Memory B cell (primary cell): Measurements from ENCODE around the gene GRIK4.
A peak's percentile ranks its signal among the peaks of the same experiment; 100 is the strongest.

Experiments
- ATAC-seq: fragments of 150-1000 bp; cut with Tn5 transposase; 2 replicates; pipeline ENCODE4 v1.10.0; 2021; ENCODE audit warnings: low read depth, mild to moderate bottlenecking, moderate library complexity
- DNase-seq, 2 donors: peaks; one replicate each; pipeline ENCODE4 v3.0.0; 2022; ENCODE audit warnings: low spot score in 2 of 2
- H3K27ac Mint-ChIP-seq: one replicate; pipeline ENCODE4 v1.8.0; 2022; ENCODE audit warnings: mild to moderate bottlenecking, moderate library complexity, mixed read lengths
- H3K27me3 Mint-ChIP-seq: one replicate; pipeline ENCODE4 v1.8.0; 2022; ENCODE audit warnings: mixed read lengths
- H3K36me3 Mint-ChIP-seq: one replicate; pipeline ENCODE4 v1.8.0; 2022; ENCODE audit warnings: mild to moderate bottlenecking, mixed read lengths
- H3K4me1 Mint-ChIP-seq: one replicate; pipeline ENCODE4 v1.8.0; 2022; ENCODE audit warnings: mixed read lengths
- H3K4me3 Mint-ChIP-seq: one replicate; pipeline ENCODE4 v1.8.0; 2022; ENCODE audit warnings: mild to moderate bottlenecking, moderate library complexity, mixed read lengths
- H3K9me3 Mint-ChIP-seq: one replicate; pipeline ENCODE4 v1.8.0; 2022; ENCODE audit warnings: mixed read lengths

Gene GRIK4

DNA sequence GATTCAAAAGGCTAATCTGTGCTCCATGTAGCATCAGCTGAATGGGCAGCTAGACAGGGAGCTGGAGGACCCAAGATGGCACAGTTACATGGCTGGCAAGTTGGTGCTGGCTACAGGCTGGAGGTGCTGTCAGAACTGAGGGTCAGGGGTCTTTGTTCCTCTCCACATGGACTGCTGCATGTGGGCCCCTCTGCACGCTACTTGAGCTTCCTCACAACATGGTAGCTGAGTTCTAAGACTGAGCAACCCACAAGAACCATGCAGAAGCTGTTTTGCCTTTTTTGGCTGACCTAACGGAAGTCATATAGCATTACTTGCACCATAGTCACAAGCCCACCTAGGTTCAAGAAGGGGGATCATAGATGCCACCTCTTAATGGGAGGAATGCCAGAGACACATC is 196.1 kb downstream of the GRIK4 start:
- peaks cover 5% of the 10 kb centered on the region for H3K9me3 Mint-ChIP-seq
- H3K27ac Mint-ChIP-seq: no peak overlapping the region
- peaks cover 2% of the 10 kb centered on the region for H3K36me3 Mint-ChIP-seq
- DNase-seq (no peak), ATAC-seq (no peak)
- H3K4me1 Mint-ChIP-seq: peaks cover 7% of the 10 kb centered on the region
- H3K27me3 Mint-ChIP-seq: peaks cover under 1% of the 10 kb centered on the region
- H3K4me3 Mint-ChIP-seq: no peak overlapping the region

DNA sequence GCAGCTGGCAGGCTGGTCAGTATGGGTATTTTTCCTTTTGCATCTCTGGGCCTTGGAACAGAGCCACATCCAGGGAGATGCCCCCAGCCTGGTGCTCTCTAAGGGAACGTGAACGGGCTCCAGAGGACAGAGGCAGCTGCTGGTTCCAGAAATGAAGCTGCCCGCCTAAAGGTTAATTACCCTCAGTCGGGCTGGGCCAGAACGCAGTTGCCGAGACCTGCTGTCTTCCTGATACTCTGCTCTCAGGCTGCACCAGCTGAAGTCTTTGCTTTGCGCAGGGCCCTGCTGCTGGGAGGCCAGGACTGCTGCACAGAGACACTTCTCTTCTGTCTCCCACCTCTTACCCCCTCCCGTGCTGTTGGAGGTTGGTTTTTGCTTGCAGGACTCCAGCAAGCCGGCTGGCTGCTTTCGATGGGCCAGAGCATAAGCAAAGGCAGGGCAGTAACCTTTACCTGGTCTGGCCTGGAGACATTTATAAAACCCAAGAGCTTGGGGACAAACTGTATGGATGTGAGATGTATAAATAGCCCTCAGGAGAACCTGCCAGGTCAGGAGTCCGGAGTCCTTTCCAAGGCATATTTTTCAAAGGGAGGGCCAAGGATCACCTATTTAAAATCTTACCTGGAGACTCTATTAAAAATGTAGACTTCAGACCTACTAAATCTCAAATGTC is 197.1 kb downstream of the GRIK4 start:
- H3K27ac Mint-ChIP-seq: no peak overlapping the region
- peaks cover 2% of the 10 kb centered on the region for H3K36me3 Mint-ChIP-seq
- no peak for ATAC-seq
- peaks cover 4% of the 10 kb centered on the region for H3K4me1 Mint-ChIP-seq
- no peak overlapping the region for H3K4me3 Mint-ChIP-seq
- peaks cover 2% of the 10 kb centered on the region for H3K27me3 Mint-ChIP-seq
- peaks cover 5% of the 10 kb centered on the region for H3K9me3 Mint-ChIP-seq
- no peak for DNase-seq

- ATAC-seq: no peak
- H3K4me1 Mint-ChIP-seq: peaks cover 5% of the 10 kb centered on the region
- peaks cover 2% of the 10 kb centered on the region for H3K27me3 Mint-ChIP-seq
- no peak for DNase-seq
- no peak overlapping the region for H3K27ac Mint-ChIP-seq
- peaks cover 5% of the 10 kb centered on the region for H3K9me3 Mint-ChIP-seq
- no peaks in the 10 kb centered on the region for H3K36me3 Mint-ChIP-seq
- no peak overlapping the region for H3K4me3 Mint-ChIP-seq
These were observed 198.3 kb downstream of the GRIK4 start for GRCh38 chr11:120709808-120710207.

DNA sequence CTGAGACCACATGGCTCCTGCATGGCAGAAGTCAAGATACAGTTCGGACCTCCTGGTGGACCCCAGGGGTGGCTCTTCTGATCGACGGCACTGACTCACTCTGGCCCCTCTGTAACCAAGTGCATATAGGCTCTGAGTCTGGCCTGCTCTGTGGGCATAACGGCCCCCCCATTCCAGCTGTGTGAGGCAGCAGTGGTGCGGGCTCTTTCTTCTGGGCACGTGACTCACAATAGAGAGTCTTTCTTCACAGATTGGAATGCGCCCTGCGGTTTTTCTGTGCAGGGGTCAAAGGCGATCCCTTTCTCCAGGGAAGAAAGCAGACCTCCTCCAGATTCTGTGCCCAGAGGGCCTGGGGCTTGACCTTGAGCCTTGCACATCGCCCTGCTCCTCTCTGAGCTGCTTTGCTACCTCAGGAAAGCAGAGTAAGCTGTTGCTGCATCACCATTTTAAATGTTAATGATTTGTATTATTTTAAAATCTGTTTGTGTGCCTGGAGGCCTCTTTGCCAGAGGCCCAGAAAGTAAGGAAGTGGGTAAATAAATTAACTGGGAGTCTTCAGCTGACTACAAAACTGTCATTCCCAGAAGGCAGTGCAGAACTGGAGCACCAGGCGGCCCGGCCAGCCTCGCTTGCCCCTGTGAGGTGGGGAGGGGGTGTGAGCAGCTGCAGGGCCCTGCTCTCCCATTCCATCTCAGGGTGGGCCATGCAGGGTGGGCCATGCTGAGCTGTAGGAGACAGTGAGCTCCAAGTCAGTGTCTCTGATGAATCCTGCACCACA is 199.0 kb downstream of the GRIK4 start:
- H3K36me3 Mint-ChIP-seq: no peaks in the 10 kb centered on the region
- peaks cover 12% of the 10 kb centered on the region for H3K4me1 Mint-ChIP-seq
- H3K9me3 Mint-ChIP-seq: peaks cover 4% of the 10 kb centered on the region
- no peak overlapping the region for H3K27ac Mint-ChIP-seq
- no peak overlapping the region for H3K4me3 Mint-ChIP-seq
- DNase-seq (no peak), ATAC-seq (no peak)
- H3K27me3 Mint-ChIP-seq: peaks cover 2% of the 10 kb centered on the region

GRCh38 chr11:120712014-120712413 is 200.5 kb downstream of the GRIK4 start:
- peaks cover 3% of the 10 kb centered on the region for H3K9me3 Mint-ChIP-seq
- H3K27me3 Mint-ChIP-seq: peaks cover 4% of the 10 kb centered on the region
- no peak overlapping the region for H3K27ac Mint-ChIP-seq
- no peak for ATAC-seq
- no peak for DNase-seq
- no peaks in the 10 kb centered on the region for H3K36me3 Mint-ChIP-seq
- H3K4me3 Mint-ChIP-seq: no peak overlapping the region
- H3K4me1 Mint-ChIP-seq: peaks cover 12% of the 10 kb centered on the region

GRCh38 chr11:120712881-120713280 is 201.3 kb downstream of the GRIK4 start:
- no peaks in the 10 kb centered on the region for H3K36me3 Mint-ChIP-seq
- ATAC-seq: no peak
- DNase-seq: no peak
- no peak overlapping the region for H3K27ac Mint-ChIP-seq
- peaks cover 12% of the 10 kb centered on the region for H3K4me1 Mint-ChIP-seq
- H3K27me3 Mint-ChIP-seq: peaks cover 4% of the 10 kb centered on the region
- no peak overlapping the region for H3K4me3 Mint-ChIP-seq
- peaks cover 1% of the 10 kb centered on the region for H3K9me3 Mint-ChIP-seq

GRCh38 chr11:120713296-120713695 is 201.7 kb downstream of the GRIK4 start:
- Mint-ChIP-seq H3K27ac (no peak overlapping the region), H3K4me3 (no peak overlapping the region), H3K4me1 (peaks cover 12% of the 10 kb centered on the region), H3K9me3 (no peaks in the 10 kb centered on the region), H3K36me3 (no peaks in the 10 kb centered on the region), H3K27me3 (peaks cover 4% of the 10 kb centered on the region)
- ATAC-seq (no peak), DNase-seq (no peak)

DNA sequence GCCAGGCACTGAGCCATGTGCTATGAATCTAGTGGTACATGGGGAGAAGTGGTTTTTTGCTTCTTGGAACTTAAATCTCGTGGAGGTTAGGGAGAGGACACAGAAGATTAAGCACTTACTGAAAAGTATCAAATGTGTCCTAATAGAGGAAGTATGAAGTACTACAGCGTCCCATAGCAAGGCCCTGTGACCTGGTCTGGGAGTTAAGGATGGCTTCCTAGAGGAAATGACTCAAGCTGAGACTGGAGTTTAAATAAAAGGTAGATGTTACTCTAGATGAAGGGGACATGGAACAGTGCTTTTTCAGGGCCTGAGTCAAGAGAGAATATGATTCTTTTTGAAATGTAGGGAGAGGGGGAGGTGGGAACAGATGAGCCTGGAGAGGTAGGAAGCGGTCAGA is 202.9 kb downstream of the GRIK4 start:
- Mint-ChIP-seq H3K36me3 (no peaks in the 10 kb centered on the region), H3K4me3 (no peak overlapping the region), H3K9me3 (no peaks in the 10 kb centered on the region), H3K27ac (peak overlapping the region; percentile 11), H3K27me3 (peaks cover 4% of the 10 kb centered on the region), H3K4me1 (peaks cover 12% of the 10 kb centered on the region)
- no peak for DNase-seq
- ATAC-seq: no peak

DNA sequence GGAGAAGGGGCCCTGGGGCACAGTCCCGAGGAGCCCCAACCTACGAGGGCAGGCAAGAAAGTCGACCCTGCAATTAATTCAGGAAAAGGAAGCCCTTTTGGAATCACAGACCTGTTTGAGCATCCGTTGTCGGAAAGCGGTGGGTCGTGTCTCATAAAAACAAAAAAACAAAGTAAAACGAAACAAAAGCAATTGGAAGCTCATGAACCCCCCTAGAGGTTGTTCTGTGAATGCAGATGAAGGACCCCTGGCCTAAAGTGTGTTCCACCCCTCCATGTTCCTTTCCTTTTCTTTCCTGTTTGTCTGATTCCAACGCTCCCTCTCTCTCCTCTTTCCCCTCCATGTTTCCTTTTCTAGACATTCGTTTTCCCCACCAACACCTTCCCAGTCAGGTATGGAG is 203.7 kb downstream of the GRIK4 start:
- H3K9me3 Mint-ChIP-seq: no peaks in the 10 kb centered on the region
- DNase-seq: no peak
- peaks cover 7% of the 10 kb centered on the region for H3K27me3 Mint-ChIP-seq
- peaks cover 12% of the 10 kb centered on the region for H3K4me1 Mint-ChIP-seq
- H3K27ac Mint-ChIP-seq: peak overlapping the region; percentile 11
- H3K4me3 Mint-ChIP-seq: peak overlapping the region; percentile 87
- no peaks in the 10 kb centered on the region for H3K36me3 Mint-ChIP-seq
- ATAC-seq: no peak

DNA sequence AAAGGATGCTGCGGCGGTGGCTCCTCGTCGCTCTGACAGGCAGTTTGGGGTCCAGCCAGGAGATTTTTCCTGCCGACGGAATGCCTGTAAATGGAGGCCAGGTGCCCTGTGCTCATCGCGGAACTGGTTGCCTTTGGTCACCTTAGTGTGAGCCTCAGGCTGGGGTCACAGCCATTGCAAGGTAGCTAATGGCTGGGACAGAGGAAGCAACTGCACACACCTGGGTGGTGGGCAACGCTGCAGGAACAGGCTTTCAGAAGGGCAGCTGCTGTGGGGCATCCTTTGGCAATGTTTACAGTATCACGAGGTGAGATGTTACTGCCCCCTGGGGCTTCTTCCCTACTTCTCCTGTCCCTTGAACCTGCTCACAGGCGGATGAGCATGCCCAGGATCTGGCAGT is 205.5 kb downstream of the GRIK4 start:
- H3K36me3 Mint-ChIP-seq: no peaks in the 10 kb centered on the region
- H3K27me3 Mint-ChIP-seq: peaks cover 11% of the 10 kb centered on the region
- ATAC-seq (no peak), DNase-seq (no peak)
- no peak overlapping the region for H3K4me3 Mint-ChIP-seq
- H3K4me1 Mint-ChIP-seq: peaks cover 12% of the 10 kb centered on the region
- no peaks in the 10 kb centered on the region for H3K9me3 Mint-ChIP-seq
- H3K27ac Mint-ChIP-seq: no peak overlapping the region

- DNase-seq (no peak), ATAC-seq (no peak)
- Mint-ChIP-seq H3K9me3 (no peaks in the 10 kb centered on the region), H3K4me3 (no peak overlapping the region), H3K4me1 (peaks cover 12% of the 10 kb centered on the region), H3K27me3 (peaks cover 11% of the 10 kb centered on the region), H3K27ac (no peak overlapping the region), H3K36me3 (no peaks in the 10 kb centered on the region)
These were observed 206.1 kb downstream of the GRIK4 start for GRCh38 chr11:120717623-120718022.

DNA sequence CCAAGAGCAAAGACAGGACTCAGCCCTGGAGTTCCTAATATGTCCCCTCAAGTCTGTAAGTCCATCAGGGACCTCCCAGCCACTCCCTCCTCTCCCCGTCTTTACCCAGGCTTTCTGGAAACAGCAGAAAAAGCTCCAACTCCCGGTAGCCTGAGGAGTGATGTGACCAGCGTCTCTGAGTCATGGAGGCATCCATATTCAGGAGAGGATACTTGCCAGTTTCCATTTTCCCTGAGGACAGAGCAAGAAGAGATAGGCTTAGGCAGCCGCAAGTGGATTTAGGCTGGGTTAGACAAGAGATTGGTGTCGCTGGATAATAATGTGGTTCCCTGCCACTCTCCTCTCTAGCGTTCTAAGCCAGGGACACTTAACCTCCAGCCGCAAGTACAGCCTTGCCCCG is 206.6 kb downstream of the GRIK4 start:
- Mint-ChIP-seq H3K27ac (no peak overlapping the region), H3K27me3 (peaks cover 9% of the 10 kb centered on the region), H3K4me3 (no peak overlapping the region), H3K4me1 (peaks cover 12% of the 10 kb centered on the region), H3K9me3 (no peaks in the 10 kb centered on the region), H3K36me3 (no peaks in the 10 kb centered on the region)
- DNase-seq (no peak), ATAC-seq (no peak)

DNA sequence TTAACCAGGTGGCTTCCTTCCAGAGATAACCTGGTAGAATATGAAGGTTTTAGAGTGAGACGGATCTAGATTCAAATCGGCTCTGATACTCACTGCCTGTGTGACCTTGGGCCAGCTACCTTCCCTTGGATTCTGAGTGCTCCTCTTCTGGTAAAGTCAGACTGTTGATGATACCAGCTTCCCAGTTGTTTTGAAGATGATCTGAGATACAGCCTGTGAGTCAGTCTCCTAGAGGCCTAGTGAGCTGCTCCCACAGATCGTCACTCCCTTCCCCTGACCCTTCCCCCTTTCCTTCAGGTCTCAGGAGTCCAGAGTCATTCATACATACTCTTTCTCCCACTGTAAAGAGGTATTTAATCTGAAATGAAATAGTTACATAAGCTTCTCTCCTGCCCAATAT is 207.8 kb downstream of the GRIK4 start:
- DNase-seq: no peak
- no peak overlapping the region for H3K4me3 Mint-ChIP-seq
- no peak for ATAC-seq
- no peaks in the 10 kb centered on the region for H3K36me3 Mint-ChIP-seq
- no peaks in the 10 kb centered on the region for H3K9me3 Mint-ChIP-seq
- H3K27ac Mint-ChIP-seq: no peak overlapping the region
- peaks cover 9% of the 10 kb centered on the region for H3K27me3 Mint-ChIP-seq
- peaks cover 12% of the 10 kb centered on the region for H3K4me1 Mint-ChIP-seq

- Mint-ChIP-seq H3K4me3 (no peak overlapping the region), H3K36me3 (no peaks in the 10 kb centered on the region), H3K4me1 (no peaks in the 10 kb centered on the region), H3K27ac (no peak overlapping the region), H3K27me3 (peaks cover 9% of the 10 kb centered on the region), H3K9me3 (no peaks in the 10 kb centered on the region)
- ATAC-seq (no peak), DNase-seq (no peak)
These were observed 209.2 kb downstream of the GRIK4 start for GRCh38 chr11:120720760-120721159.

GRCh38 chr11:120722524-120722923 is 211.0 kb downstream of the GRIK4 start:
- Mint-ChIP-seq H3K27me3 (peaks cover 7% of the 10 kb centered on the region), H3K27ac (no peak overlapping the region), H3K36me3 (no peaks in the 10 kb centered on the region), H3K4me3 (no peak overlapping the region), H3K4me1 (no peaks in the 10 kb centered on the region), H3K9me3 (no peaks in the 10 kb centered on the region)
- no peak for DNase-seq
- no peak for ATAC-seq
